HCT116 (cell line): ENCODE data around the gene FMC1. TPM values are rescaled to one million over a fixed set of nuclear protein-coding genes. Genes with fewer than 3 reads are reported as not detected.

Source experiments
- ATAC-seq: fragments of 200-7000 bp; cut with Tn5 transposase; 2 replicates; pipeline ENCODE4 v1.9.1; 2020; ENCODE audit warnings: mild to moderate bottlenecking, moderate library complexity
- BruUV-seq: library from RNA; stranded (reverse); fragments of 400-500 nt; replicated peaks from 2 replicates; lab custom pipeline; 2021; lab: Mats Ljungman, UMichigan
- CTCF ChIA-PET: fragments of 300-600 bp; sonication (Branson Sonifier 250); formaldehyde crosslinking; loops from one replicate; lab custom pipeline; 2021; ENCODE audit warnings: antibody characterized with exemption; lab: Charles Lee
- POLR2A ChIA-PET: fragments of 300-600, 350-600 bp; sonication (Branson Sonifier 250); formaldehyde crosslinking; loops from one replicate; lab custom pipeline; 2021; ENCODE audit warnings: antibody characterized with exemption; lab: Charles Lee
- RAD21 ChIA-PET, 2 experiments: fragments of 300-600 bp; sonication (Branson Sonifier 250); formaldehyde crosslinking; loops; one replicate each; lab custom pipeline; 2023; ENCODE audit warnings: low total read pairs in 2 of 2; ENCODE audit not compliant: uncharacterized antibody in 2 of 2, unreplicated experiment in 2 of 2, low non-redundant PET in 1 of 2; lab: Charles Lee
- DNase-seq: peaks from one replicate; pipeline ENCODE4 v3.0.0-alpha.2; 2010; ENCODE audit warnings: low read depth, low spot score
- H2AFZ ChIP-seq: fragments of 200-600 bp; shearing (Covaris generic), sonication (generic); 2 replicates; pipeline ENCODE4 v1.6.1; 2017; ENCODE audit warnings: low read depth, mixed run types, mixed read lengths, antibody characterized with exemption, low read length; ENCODE audit not compliant: poor library complexity, severe bottlenecking
- H3K27ac ChIP-seq: 2 replicates; pipeline ENCODE4 v1.5.1; 2012; ENCODE audit warnings: low read depth, low read length
- H3K27me3 ChIP-seq: fragments of 200-600 bp; sonication (generic); 2 replicates; pipeline ENCODE4 v1.6.1; 2016; ENCODE audit warnings: mixed run types, low read length, mixed read lengths; ENCODE audit not compliant: insufficient read depth
- H3K36me3 ChIP-seq, 2 experiments: fragments of 200-500 bp in 1 of 2; fragments of 200-600 bp in 1 of 2; sonication (Bioruptor generic) in 1 of 2; sonication (generic) in 1 of 2; 2 replicates each; pipeline versions ENCODE4 v1.5.1 to v1.6.1; 2014 to 2016; ENCODE audit warnings: low read length in 2 of 2, inconsistent platforms in 1 of 2, mixed read lengths in 1 of 2, mixed run types in 1 of 2; ENCODE audit not compliant: insufficient read depth in 2 of 2, control insufficient read depth in 1 of 2
- H3K4me1 ChIP-seq, 2 experiments: fragments of 200-600 bp in 1 of 2; sonication (generic) in 1 of 2; 2 replicates each; pipeline versions ENCODE4 v1.5.1 to v1.6.1; 2012 to 2017; ENCODE audit warnings: low read length in 2 of 2, inconsistent platforms in 1 of 2, mild to moderate bottlenecking in 1 of 2, mixed read lengths in 1 of 2, mixed run types in 1 of 2, moderate library complexity in 1 of 2; ENCODE audit not compliant: insufficient read depth in 2 of 2, control insufficient read depth in 1 of 2
- H3K4me2 ChIP-seq: fragments of 200-600 bp; sonication (generic); 2 replicates; pipeline ENCODE4 v1.6.1; 2017; ENCODE audit warnings: mixed run types, low read length, mixed read lengths
- H3K4me3 ChIP-seq, 2 experiments: fragments of 200-600 bp in 1 of 2; sonication (generic) in 1 of 2; replicated peaks in 1 of 2; 2 replicates each; pipeline ENCODE4 v1.5.1; 2011 to 2016; ENCODE audit warnings: low read length in 2 of 2, control low read depth in 1 of 2, low read depth in 1 of 2, mild to moderate bottlenecking in 1 of 2, mixed read lengths in 1 of 2, mixed run types in 1 of 2
- H3K79me2 ChIP-seq: fragments of 200-600 bp; sonication (generic); 2 replicates; pipeline ENCODE4 v1.6.1; 2017; ENCODE audit warnings: mild to moderate bottlenecking, mixed run types, low read length, moderate library complexity, mixed read lengths; ENCODE audit not compliant: insufficient read depth
- H3K9ac ChIP-seq: fragments of 200-600 bp; sonication (generic); 2 replicates; pipeline ENCODE4 v1.6.1; 2016; ENCODE audit warnings: low read length, mixed read lengths
- H3K9me2 ChIP-seq: fragments of 200-600 bp; sonication (generic), shearing (Covaris generic); 2 replicates; pipeline ENCODE4 v1.6.1; 2017; ENCODE audit warnings: mixed run types, mild to moderate bottlenecking, moderate library complexity; ENCODE audit not compliant: insufficient read depth
- H3K9me3 ChIP-seq, 2 experiments: fragments of 200-500 bp in 1 of 2; fragments of 200-600 bp in 1 of 2; sonication (Bioruptor generic) in 1 of 2; sonication (generic) in 1 of 2; 2 replicates each; pipeline ENCODE4 v1.6.1; 2014 to 2017; ENCODE audit warnings: low read length in 2 of 2, mixed read lengths in 2 of 2, inconsistent platforms in 1 of 2, low read depth in 1 of 2, mild to moderate bottlenecking in 1 of 2, mixed run types in 1 of 2, moderate library complexity in 1 of 2; ENCODE audit not compliant: control insufficient read depth in 1 of 2, insufficient read depth in 1 of 2
- H4K20me1 ChIP-seq: fragments of 200-600 bp; sonication (generic), shearing (Covaris generic); 2 replicates; pipeline ENCODE4 v1.6.1; 2017; ENCODE audit warnings: mixed run types, mild to moderate bottlenecking, moderate library complexity; ENCODE audit not compliant: insufficient read depth
- CBX3 ChIP-seq: IDR thresholded peaks from 2 replicates; pipeline ENCODE4 v1.6.1; 2012; ENCODE audit warnings: low read depth
- EGR1 ChIP-seq: IDR thresholded peaks from 2 replicates; pipeline ENCODE4 v1.6.1; 2012; ENCODE audit warnings: low read depth
- ELF1 ChIP-seq: IDR thresholded peaks from 2 replicates; pipeline ENCODE4 v1.6.1; 2012; ENCODE audit warnings: low read depth, borderline replicate concordance
- REST ChIP-seq: IDR thresholded peaks from 2 replicates; pipeline ENCODE4 v1.6.1; 2012; ENCODE audit warnings: low read depth
- ZBTB33 ChIP-seq: IDR thresholded peaks from 2 replicates; pipeline ENCODE4 v1.6.1; 2011; ENCODE audit warnings: mild to moderate bottlenecking, low read length, moderate library complexity; ENCODE audit not compliant: insufficient replicate concordance; ENCODE audit errors: extremely low read depth
- ZNF274 ChIP-seq: fragments of 200-500 bp; sonication (Bioruptor generic); IDR thresholded peaks from 2 replicates; pipeline ENCODE4 v1.6.1; 2014; ENCODE audit warnings: mild to moderate bottlenecking, low read depth, low read length, inconsistent platforms
- intact Hi-C: fragments of 100-400 bp; cut with micrococcal nuclease; formaldehyde crosslinking; loops from 2 replicates; pipeline ENCODE4 v1.10.0; 2022
- total RNA-seq: library from RNA; stranded (reverse); gene quantifications from one replicate; pipeline ENCODE4 v1.2.1, GENCODE V29; 2021; ENCODE audit not compliant: unreplicated experiment

Gene FMC1
- total RNA-seq, 1 experiment from 2014 or later, result 19.4 TPM

GRCh38 chr7:139393621-139394211 is 52.6 kb downstream of the FMC1 start:
- CTCF ChIA-PET, result interaction anchor here (1.2 kb wide), 1 partner anchor 41 kb away, joined by 3 read pairs; no protein-coding TSS in a partner anchor
- no peak overlapping the region for H3K9ac ChIP-seq
- peaks cover 17% of the 10 kb centered on the region; the same call in 1 of the 2 replicates for H4K20me1 ChIP-seq
- RAD21 ChIA-PET, result no interaction called here
- ATAC-seq, result no peak
- no peak overlapping the region for H3K4me2 ChIP-seq
- TF ChIP-seq REST (no peak), ELF1 (no peak), ZBTB33 (no peak), EGR1 (no peak), CBX3 (no peak), ZNF274 (no peak)
- H3K27ac ChIP-seq, result no peak overlapping the region
- POLR2A ChIA-PET, result no interaction called here
- intact Hi-C loops, result no loop called here
- no peak overlapping the region for H2AFZ ChIP-seq
- H3K4me3 ChIP-seq, result no peak overlapping the region
- no peaks in the 10 kb centered on the region for H3K9me2 ChIP-seq
- peaks cover 98% of the 10 kb centered on the region for H3K79me2 ChIP-seq
- no TSS peak for BruUV-seq
- H3K9me3 ChIP-seq, result no peaks in the 10 kb centered on the region
- H3K36me3 ChIP-seq, result peaks cover 6 to 18% of the 10 kb centered on the region in 2 experiments
- no peaks in the 10 kb centered on the region for H3K27me3 ChIP-seq
- DNase-seq, result no peak
- H3K4me1 ChIP-seq, result no peaks in the 10 kb centered on the region
